ENCODE measurements around the gene DRC3.

- no peak for TF ChIP-seq EZH2 (IDR thresholded peaks at IDR 0.05; ENCODE audit: borderline replicate concordance, insufficient read depth, low read length, poor library complexity, severe bottlenecking)
- TF ChIP-seq POLR2AphosphoS5 (IDR thresholded peaks at IDR 0.05) = no peak
- no peak for TF ChIP-seq REST (IDR thresholded peaks at IDR 0.05; ENCODE audit: borderline replicate concordance)
- no peak for TF ChIP-seq CTCF (IDR thresholded peaks at IDR 0.05; ENCODE audit: poor library complexity, severe bottlenecking)
Measured at GRCh38 chr17:17942846-17943245, 29.8 kb upstream of the DRC3 start.

All from neural cell (in vitro differentiated cells).